HL-60/S4 treated with retinoic acid at 250 ng/mL for 4 days and 3 days (cell line): ENCODE measurements around the gene TYK2.
"Not testable (repeated sequence)": the region's sequence is repeated elsewhere in the genome, so short reads cannot be mapped to it uniquely, and the experiment has no call there.

ENCODE experiments used
- in situ Hi-C: fragments of 300-500 bp; cut with MboI; formaldehyde crosslinking; loops from 2 replicates; pipeline ENCODE4 v1.7.0; 2022; ENCODE audit warnings: low sequenced_read_pairs

TYK2 gene

DNA sequence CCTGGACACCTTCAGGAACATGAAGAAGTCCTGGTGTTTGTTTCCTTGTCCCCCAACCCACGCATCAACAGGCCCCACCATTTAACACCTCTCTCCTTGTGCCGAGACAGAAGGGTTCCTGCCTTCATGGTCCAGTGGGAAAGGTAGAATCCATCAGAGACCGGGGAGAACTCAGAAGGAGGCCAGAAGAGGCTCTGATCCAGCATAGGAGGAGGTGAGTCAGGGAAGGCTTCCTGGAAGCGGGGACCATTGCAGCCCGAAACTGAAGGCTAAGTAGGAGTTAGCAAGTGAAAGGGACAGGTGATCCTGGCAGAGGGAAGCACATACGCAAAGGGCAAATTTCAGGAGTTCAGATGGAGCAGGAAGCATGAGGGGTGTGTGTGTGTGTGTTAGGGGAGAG, 41.4 kb downstream of the TYK2 start:
- in situ Hi-C loops: no loop called here

DNA sequence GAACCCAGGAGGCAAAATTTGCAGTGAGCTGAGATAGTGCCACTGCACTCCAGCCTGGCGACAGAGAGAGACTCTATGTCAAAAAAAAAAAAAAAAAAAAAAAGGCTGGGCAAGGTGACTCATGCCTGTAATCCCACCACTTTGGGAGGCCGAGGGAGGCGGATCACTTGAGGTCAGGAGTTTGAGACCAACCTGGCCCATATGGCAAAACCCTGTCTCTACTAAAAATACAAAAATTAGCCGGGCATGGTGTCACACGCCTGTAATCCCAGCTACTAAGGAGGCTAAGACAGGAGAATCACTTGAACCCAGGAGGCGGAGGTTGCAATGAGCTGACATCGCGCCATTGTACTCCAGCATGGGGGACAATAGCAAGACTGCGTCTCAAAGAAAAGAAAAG, 43.6 kb downstream of the TYK2 start:
- in situ Hi-C loops: not testable (repeated sequence)

DNA sequence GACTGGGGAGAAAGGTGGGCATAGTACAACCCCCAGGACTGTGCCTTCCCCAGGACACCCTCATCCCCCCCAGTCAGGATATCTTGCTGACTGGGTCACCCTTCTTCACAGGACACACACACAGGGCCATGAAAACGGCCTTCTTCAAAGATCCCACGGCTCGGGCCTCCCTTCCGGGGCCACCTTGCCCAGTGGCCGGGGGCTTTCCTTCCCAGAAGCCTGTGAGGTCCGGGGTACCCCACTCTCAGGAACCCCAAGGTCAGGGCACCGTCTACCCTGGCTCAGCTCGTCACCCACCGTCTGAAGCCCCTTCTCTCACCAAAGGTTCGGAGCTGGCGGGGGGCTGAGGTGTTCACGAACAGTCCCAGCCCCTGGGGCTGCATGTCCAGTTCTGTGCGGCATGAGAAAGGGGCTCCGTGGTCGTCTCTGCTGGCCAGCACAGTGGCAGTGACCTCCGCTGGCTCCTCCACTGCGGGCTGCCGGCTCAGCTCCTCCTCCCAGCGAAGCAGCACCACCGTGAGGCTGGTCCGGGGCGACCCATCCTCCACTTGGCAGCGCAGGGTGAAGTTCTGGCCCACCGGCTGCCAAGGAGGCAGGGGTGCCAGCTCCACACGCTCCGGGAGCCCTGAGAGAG, 44.9 kb downstream of the TYK2 start:
- in situ Hi-C loops: no loop called here

DNA sequence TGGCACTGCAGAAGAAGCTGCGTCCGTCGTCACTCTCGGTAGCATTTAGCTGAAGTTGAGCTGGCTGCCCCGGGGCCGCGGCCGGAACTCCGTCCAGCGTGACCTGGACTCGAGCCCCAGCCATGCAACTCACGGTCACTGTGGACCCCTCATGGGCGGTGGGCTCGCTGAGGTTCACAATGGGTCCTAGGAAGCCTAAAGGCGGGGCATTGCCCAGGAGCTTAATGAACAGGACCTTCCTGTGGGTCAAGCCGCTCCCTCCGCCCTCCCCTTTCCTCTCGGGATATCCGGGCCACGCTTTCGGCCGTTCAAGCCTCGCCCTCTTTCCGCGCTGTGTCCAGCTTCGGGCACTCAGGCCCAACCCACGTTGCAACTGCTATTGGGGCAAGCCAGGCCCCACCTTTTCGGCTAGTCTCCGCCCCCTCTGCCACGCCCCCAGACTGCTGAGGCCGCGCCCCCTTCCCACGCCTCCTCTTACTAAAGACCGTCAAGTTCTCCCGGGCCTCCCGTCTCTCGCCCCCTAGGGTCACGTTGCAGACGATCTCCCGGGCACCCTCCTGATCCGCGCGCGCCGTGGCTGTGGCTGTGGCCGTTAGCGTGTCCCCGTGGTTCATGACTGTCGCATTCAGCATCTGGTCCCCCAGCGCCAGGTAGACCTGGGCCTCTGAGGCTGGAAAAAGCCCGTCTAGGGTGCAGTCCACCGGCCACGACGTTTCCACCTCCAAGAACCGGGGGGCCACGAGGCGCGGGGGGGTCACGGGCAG, 45.6 kb downstream of the TYK2 start:
- in situ Hi-C loops: no loop called here

DNA sequence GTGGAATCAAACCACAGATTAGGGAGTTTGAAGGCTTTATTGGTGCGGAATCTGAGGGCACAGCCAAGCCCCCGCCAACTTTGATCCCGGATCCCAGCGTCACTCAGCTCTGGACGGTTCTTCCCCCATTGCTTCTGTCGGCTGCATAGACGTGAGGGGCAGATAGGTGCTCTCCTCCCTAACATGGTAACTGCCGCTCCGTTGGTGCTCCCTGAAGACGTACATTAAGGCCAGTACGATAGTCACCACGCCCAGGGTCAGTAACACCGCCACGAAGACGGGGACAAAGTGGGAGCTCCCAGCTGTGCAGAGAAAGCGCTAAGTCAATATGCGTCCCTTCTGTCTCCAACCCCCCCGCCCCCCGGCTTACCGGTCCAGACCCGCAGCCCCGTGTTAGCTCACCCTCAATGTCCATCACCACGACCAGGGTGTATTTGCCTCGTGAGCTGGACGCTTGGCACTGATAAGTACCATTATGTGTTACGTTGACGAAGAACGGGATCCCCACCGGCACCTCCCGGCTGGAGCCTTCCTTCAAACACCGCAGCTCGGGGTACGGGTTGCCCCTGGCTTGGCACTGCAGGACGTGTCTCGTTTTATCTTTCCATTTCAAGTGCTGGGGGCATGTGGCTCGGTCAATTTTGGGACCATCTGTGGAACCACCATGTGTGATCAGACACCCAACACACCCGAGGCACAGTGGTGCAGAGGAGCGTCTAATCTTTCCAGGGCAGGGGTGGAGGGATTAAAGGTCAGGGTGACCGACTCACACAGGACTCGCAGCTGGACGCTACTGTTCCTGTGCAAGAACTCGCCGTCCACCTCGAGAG, 46.4 kb downstream of the TYK2 start:
- in situ Hi-C loops: no loop called here

DNA sequence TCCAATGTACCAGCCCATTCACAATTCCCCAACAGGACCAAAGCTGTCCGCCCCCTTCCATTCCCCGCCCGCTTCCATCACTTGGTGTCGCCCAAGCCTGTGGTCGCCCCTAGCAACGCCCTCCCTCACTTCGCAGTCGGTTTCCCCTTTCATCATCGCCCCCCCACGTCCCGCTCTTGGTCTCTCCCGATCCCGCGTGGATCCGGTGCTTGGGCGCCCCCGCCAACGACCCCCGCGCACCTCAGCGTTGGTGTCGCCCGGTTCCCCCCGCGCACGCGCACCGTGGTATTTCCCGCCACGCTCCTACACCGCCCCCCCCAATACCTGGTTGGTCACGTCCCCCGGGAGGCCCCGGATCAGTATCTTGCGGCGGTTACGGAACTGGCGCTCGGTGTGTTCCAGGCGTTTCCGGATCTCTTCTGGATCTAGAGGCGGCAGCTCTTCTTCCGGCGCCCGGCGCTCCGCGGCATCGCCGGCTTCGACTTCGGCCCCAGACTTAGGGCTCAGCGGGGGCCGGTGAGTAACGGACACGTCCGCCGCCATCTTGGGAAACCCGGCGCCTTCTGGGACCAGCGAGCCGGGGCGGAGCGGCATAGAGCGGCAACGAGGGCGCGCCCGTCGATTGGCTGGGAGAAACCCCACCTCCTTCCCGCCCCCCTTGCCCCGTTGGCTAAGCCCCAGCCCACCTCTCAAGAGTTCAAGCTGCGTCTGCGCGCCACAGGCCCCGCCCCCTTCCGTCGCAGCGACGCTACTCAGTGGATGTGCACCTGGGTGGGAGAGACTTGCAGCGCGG, 47.2 kb downstream of the TYK2 start, which contains the start of gene RAVER1:
TSS of gene RAVER1 (minus strand) at position 565 of the 793 bp plus-strand sequence. CDS start at position 543, 22 bp downstream.
- in situ Hi-C loops: no loop called here

DNA sequence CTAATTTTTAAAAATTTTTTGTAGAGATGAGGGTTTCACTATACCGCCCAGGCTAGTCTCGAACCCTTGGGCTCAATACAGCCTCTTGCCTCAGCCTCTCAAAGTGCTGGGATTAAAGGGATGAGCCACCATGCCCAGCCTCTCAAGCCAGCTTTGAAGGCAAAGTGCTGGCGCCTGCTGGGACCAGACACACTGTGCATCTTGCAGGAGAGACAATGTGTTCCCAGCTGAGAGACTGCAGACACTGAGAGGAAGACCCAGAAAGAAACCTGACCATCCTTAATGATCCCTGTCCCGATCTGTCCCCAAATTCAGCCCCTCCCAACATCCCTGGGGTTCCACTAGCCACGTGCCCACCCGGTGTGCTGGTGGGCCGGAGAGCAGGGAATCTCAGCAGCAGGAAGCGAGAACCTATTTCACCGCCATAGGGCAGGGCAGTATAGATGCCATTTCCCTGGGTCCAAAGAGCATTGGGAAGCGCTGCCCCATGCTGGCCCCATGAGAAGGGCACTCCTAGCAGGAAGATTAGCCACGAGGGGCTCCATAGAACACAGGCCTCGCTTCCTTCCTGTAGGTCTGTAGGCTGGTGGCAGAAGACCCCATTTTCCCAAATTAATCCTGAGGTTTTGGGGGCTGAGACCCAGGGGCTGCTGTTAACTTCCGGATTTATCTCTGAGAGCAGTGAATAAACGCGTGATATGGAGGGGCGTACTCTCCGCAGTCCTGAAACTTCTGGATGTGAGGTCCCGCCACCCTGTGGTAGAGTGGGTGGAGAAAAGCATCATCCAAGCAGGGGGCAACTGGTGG, 48.0 kb downstream of the TYK2 start:
- in situ Hi-C loops: no loop called here

DNA sequence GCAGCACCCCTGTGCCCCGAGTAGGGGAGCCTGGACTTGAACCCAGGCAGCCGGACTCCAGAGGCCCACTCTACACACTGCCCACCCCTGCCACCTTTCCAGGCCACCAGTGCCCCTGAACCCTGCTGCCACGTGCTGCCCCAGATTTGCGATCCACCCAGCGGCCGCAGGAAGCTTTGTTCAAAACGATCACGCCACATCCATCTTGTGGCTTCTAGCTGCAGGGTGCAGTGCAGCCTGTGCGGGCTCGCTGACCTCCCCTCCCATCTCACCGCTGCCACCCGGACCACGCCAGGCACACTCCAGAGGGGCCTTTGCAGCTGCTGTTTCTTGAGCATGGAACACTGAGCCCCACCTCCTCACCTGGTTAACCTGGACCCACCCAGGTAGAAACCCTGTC, 50.8 kb downstream of the TYK2 start:
- in situ Hi-C loops: no loop called here

DNA sequence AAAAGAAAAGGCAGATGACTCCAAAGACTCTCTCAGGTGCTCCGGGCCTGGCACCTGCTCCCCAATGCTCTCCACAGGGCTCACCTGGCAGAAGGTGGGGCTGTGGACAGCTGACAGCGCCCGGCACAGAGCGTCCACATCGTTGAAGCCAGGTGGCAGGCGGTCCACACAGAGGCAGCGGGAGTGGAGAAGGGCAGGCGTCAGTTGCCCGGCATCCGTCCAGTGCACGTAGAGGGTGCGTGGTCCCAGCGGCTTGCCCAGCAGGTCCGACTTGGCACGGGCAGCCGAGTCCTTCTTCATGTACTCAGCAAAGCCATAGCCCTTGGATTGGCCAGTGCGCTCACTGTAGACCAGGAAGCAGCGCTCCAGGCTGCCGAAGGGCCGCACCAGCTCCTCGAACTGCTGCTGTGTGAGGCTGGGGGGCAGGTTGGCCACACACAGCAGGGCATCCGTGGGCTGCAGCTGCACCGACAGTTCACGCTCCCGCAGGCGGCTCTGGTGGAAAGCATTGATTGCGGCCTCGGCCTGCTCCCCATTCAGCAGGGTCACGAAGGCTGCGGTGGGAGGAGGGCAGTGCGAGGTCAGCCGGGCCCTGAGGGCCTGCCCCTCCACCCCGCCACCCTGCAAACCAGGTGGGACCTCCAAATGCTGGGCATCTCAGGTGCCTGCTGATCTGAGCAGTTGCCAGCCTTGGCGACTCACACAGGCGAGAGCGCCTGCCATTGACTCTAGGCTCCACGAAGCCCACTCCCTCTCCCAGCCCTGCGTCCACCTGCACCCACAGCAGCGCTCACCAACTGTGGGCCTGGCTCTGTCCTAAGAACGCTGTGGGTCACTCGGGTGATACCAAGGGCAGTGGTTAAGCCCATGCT, 51.6 kb downstream of the TYK2 start:
- in situ Hi-C loops: no loop called here

DNA sequence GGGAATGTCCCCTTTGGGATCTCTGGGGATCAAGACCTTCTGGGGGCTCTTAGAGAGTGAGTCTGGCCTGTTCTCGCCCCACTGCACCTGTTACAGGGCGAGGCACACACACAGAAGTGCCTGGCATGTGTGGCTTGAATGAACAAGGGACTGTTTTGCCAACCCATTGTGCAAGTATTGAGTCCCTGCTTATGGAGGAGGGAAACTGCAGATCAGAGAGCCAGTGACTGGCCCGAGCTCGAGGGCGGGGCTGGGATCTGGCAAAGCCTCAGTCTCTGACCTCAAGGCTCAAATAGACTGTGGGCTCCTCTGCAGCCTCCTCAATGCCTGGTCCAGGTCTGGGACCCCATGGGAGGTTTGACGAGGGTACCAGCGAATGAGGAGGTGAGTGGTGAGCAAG, 52.6 kb downstream of the TYK2 start:
- in situ Hi-C loops: no loop called here

DNA sequence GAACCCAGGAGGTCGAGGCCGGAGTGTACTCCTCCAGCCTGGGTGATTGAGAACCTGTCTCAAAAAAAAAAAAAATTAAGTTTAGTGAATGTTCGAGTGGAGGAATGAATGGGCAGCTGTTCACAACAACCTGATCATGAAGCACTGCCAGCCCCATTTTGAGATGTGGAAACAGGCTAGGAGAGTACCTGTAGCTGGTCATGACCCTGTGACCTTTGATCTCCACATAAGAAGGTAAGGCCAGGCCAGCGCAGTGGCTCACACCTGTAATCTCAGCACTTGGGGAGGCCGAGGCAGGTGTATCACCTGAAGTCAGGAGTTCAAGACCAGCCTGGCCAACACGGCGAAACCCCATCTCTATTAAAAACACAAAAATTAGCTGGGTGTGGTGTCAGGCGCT, 54.6 kb downstream of the TYK2 start:
- in situ Hi-C loops: no loop called here

DNA sequence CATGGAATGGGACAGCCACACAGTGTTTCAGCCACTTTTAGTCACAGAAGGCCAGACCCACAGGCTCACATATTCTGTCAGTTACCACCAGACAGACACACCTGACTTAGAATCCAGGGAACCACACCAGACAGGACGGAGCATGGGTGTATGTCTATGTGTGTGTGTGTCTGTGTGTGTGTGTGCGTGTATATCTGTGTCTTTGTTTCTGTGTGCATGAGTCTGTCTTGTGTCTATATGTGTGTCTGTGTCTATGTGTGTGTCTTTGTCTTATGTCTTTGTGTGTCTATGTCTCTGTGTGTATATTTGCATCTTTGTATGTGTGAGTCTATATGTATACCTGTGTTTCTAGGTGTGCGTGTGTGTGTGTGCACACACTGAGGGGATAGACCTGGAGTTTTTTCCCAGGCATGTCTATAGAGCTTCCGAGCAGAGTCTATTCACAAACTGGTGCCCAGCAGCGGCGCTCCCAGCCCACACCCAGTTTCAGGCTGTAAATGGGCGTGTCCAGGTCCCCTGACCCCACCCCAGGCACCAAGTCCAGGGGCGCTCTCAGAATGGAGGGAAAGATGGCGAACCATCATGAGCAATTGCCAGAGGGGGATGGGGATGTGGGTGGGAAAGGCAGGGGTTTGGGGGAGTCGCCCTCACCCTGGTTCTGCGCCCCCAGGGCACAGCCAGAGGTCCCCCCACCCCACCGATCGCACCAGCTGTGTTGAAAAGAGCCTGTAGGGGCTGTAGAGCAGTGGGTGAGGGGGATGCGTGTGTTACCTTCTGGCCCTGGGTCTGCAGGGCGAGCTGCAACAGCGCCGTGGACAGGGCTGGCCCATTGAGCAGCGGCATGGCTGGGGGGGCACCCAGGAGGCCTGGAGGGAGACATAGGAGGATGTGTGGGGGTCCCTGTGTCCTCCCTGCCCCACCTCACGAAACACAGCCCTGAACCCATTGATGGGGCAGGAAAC, 58.2 kb downstream of the TYK2 start:
- in situ Hi-C loops: no loop called here

DNA sequence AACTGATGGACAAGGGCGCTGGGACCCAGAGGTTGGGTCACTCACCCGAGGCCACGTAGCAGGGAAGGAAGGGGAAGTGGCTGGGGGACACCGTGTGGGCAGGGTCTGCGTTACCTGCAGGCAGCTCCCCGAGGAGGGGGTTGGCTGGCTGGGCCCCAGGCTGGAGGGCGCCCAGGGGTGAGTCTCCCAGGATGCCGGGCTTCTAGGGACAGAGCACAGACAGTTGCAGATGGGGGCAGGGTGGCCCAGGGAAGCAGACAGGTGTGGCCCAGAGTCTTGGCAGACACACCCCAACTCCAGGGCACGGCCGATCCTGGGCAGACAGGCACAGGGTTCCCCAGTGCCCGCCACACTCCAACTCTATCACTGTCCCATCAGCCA, 59.0 kb downstream of the TYK2 start:
- in situ Hi-C loops: no loop called here

DNA sequence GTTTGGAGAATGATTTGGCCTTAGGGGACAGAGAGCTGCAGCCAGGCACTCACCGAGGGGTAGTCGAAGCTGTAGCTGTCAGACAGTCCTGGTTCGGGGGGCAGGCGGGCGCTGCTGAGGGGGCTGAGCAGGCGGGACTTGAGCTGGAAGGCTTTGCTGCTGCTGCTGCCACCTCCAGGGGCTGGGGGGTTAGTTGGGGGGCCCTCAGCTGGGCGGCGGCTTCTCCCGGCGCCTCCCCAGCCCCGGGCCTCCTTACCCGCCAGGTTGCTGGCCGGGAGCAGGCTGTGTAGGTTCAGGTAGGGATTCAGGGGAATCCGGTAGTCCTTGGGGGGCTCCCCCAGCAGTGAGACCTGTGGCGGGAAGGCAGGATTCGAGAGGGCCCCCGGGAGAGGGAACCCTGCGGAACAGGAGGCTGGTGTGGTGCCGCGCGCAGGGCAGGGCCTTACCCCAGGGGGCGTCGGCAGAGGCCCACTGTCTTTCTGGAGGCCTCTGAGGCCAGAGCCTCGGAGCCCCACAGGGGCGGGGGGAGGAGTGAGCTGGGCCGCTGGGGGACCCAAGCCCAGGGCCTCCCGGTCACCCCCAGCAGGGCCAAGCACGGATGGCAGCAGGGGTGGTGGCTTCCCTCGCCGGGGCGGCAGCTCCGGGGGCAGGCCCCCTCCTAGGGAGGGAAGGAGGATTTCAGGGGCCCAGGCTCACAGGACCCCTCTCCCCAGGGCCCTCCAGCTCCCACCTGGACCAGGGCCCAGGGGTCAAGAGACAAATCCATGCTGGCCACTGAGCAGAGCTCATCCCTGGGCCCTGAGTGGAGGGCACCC, 59.6 kb downstream of the TYK2 start:
- in situ Hi-C loops: no loop called here

DNA sequence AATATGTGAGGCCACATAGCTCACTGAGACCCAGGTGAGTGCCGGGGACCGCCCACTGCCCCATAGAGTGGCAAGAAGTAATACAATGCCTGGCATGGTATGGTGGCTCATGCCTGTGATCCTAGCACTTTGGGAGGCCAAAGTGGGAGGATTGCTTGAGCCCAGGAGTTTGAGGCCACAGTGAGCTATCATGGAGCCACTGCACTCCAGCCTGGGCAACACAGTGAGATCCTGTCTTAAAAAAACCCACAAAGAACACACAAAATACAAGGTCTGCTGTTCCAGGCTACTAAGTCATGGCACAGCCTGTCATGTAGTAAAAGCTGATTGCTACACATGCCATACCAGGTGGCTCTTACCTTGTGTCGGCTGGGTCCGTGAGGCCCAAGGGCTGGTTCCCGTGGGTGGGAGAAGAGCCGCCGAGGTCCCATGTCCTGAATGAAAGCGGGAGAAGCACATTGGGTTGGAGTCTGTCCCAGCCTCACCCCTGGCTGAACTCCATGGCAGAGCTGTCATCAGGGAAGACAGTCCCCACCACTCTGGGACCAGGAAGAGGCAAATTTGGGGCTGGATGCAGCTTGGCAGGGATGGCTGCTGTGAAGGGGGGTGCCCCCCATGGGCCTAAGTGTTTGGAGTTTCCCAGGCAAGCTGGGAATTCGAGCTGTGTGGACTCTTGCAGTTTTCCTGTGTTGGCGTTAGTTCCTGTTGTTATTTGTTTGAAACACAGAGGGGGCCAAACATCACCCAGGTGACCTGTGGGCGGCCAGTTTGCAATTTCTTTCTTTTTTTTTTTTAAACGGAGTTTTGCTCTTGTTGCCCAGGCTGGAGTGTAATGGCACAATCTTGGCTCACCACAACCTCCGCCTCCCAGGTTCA, 61.3 kb downstream of the TYK2 start:
- in situ Hi-C loops: no loop called here

DNA sequence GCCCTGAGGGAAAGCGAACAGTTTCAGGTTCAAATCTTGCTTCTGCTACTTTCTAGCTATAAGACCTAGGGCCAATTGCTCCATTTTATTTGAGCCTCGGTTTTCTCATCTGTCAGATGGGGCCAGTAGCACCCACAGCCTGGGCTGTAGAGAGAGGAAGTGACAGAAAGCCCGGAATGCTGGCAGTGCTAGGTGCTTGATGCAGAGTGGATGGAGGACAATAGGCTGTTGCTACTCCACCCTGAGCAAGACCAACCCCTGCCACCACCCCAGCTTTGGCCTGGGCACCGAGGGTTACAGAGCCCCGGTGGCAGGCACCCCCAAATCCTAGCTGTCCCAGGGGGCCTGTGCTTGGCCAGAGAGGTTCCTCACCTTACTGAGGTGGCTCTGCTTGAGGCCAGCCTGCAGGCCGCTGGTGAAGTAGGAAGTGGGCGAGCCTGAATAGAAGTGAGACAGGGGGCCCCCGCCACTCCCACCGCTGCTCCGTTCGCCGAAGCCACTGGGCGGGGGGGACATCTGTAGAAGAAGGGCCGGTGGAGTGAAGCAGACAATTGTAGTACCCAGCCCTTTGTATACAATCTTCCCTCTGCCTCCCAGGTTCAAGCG, 62.4 kb downstream of the TYK2 start:
- in situ Hi-C loops: no loop called here
